K562 (cell line): Measurements from ENCODE around the gene TAS1R3. TPM values are rescaled to one million over a fixed set of nuclear protein-coding genes. Genes with fewer than 3 reads are reported as not detected.
A peak's percentile ranks its signal among the peaks of the same experiment; 100 is the strongest.

Experiments
- FOS ChIP-seq: IDR thresholded peaks from 3 replicates; pipeline ENCODE4 v1.6.1; 2011; ENCODE audit not compliant: insufficient read length; ENCODE audit errors: extremely low read depth
- FUS ChIP-seq: fragments of 200-400 bp; formaldehyde crosslinking; optimal IDR thresholded peaks from 2 replicates; pipeline ENCODE3; 2017; ENCODE audit warnings: low read depth, low read length
- GATAD2B ChIP-seq: fragments of 450-650 bp; IDR thresholded peaks from 2 replicates; pipeline ENCODE4 v1.6.1; 2017; ENCODE audit warnings: mild to moderate bottlenecking, borderline replicate concordance
- HES1 ChIP-seq: fragments of 450-650 bp; IDR thresholded peaks from 2 replicates; pipeline ENCODE4 v1.6.1; 2016; ENCODE audit warnings: low read depth, mild to moderate bottlenecking, moderate library complexity
- KAT2B ChIP-seq: IDR thresholded peaks from one replicate; pipeline ENCODE4 v1.6.1; 2012; ENCODE audit warnings: low read depth, mild to moderate bottlenecking, control low read depth, inconsistent platforms, low read length, moderate library complexity
- MTA3 ChIP-seq: fragments of 450-650 bp; formaldehyde crosslinking; IDR thresholded peaks from 2 replicates; pipeline ENCODE4 v1.6.1; 2017; ENCODE audit warnings: mild to moderate bottlenecking, borderline replicate concordance
- ZBTB40 ChIP-seq, 2 experiments: fragments of 450-650 bp in 1 of 2; sonication (generic) in 1 of 2; formaldehyde crosslinking in 1 of 2; IDR thresholded peaks; 2 replicates each; pipeline versions ENCODE4 v1.7.1 to v1.9.0; 2016 to 2022; ENCODE audit warnings: inconsistent platforms in 1 of 2, mild to moderate bottlenecking in 1 of 2, missing genetic modification reagents in 1 of 2
- ZFP30 ChIP-seq: fragments of 250-450 bp; sonication (Bioruptor Pico); IDR thresholded peaks from 2 replicates; pipeline ENCODE4 v1.8.0; 2022; ENCODE audit warnings: moderate library complexity, mild to moderate bottlenecking, inconsistent platforms, borderline replicate concordance
- polyA plus RNA-seq, 8 experiments: library from polyadenylated mRNA; depleted of rRNA in 4 of 8; stranded (reverse) in 5 of 8; unstranded in 3 of 8; fragments of >200 nt; fragmentation: Nextera tagmentation in 2 of 8; fragmentation: Illumina TruSeq in 1 of 8; extraction: Ambion mirVana in 2 of 8; extraction: Trizol in 1 of 8; gene quantifications; 2 replicates each; pipeline versions ENCODE4 v1.2.1 to v1.2.3, GENCODE V29; 2011 to 2014; ENCODE audit warnings: inconsistent platforms in 1 of 8, missing spikeins in 1 of 8
- total RNA-seq, 7 experiments: library from RNA; depleted of rRNA in 6 of 7; stranded (reverse); fragments of >200 nt in 6 of 7; fragmentation: Illumina TruSeq in 2 of 7; extraction: Trizol in 2 of 7; gene quantifications; 2 replicates each; pipeline versions ENCODE4 v1.2.1 to v1.2.3, GENCODE V29; 2011 to 2021; ENCODE audit warnings: low replicate concordance in 1 of 7

The TAS1R3 gene
- total and polyA plus RNA-seq, 9 of the 15 experiments (the other 6 are each of a cell fraction or from before 2014, with no cell fraction given) = 0.07 to 0.13 TPM; not detected in 7

- no peak for TF ChIP-seq ZFP30 (CRISPR knock-in tag)
- TF ChIP-seq ZBTB40 (IDR thresholded peaks at IDR 0.05) = no peak
- no peak for TF ChIP-seq ZBTB40 (CRISPR knock-in tag; IDR thresholded peaks at IDR 0.05)
- TF ChIP-seq MTA3 = no peak
- no peak for TF ChIP-seq FOS
- TF ChIP-seq GATAD2B = no peak
- TF ChIP-seq FUS = peak; percentile 45
- no peak for TF ChIP-seq HES1
- no peak for TF ChIP-seq KAT2B
Observed at GRCh38 chr1:1294250-1294890, 36.7 kb upstream of the TAS1R3 start (continued).
